Panc1 (cell line): ENCODE measurements around the gene ZNF569. TPM values are rescaled to one million over a fixed set of nuclear protein-coding genes. Genes with fewer than 3 reads are reported as not detected.

Experiments
- ATAC-seq: fragments of 200-7000 bp; cut with Tn5 transposase; 2 replicates; pipeline ENCODE4 v1.9.1; 2020; ENCODE audit warnings: mild to moderate bottlenecking, moderate library complexity
- BruUV-seq: library from RNA; stranded (reverse); fragments of 400-500 nt; replicated peaks from 2 replicates; lab custom pipeline; 2021; lab: Mats Ljungman, UMichigan
- CTCF ChIA-PET: fragments of 300-600 bp; sonication (Branson Sonifier 250); formaldehyde crosslinking; loops from one replicate; lab custom pipeline; 2022; ENCODE audit warnings: antibody characterized with exemption; lab: Charles Lee
- POLR2A ChIA-PET: fragments of 300-600 bp; sonication (Branson Sonifier 250); formaldehyde crosslinking; loops from one replicate; lab custom pipeline; 2022; ENCODE audit warnings: antibody characterized with exemption; lab: Charles Lee
- DNase-seq: peaks from one replicate; pipeline ENCODE4 v3.0.0-alpha.2; 2010; ENCODE audit warnings: low read depth, low spot score
- H3K27ac ChIP-seq: 2 replicates; pipeline ENCODE4 v1.5.1; 2011; ENCODE audit warnings: mild to moderate bottlenecking, low read length, inconsistent platforms
- H3K27me3 ChIP-seq: fragments of 200-500 bp; sonication (Bioruptor generic); 2 replicates; pipeline ENCODE4 v1.6.0; 2014; ENCODE audit warnings: low read length, inconsistent platforms; ENCODE audit not compliant: control insufficient read depth, insufficient read depth
- H3K36me3 ChIP-seq: fragments of 200-500 bp; sonication (Bioruptor generic); 2 replicates; pipeline ENCODE4 v1.5.1; 2014; ENCODE audit warnings: inconsistent platforms, mild to moderate bottlenecking, low read length, moderate library complexity; ENCODE audit not compliant: control insufficient read depth, insufficient read depth
- H3K4me1 ChIP-seq: 2 replicates; pipeline ENCODE4 v1.5.1; 2011; ENCODE audit warnings: inconsistent platforms, mild to moderate bottlenecking, low read length, moderate library complexity; ENCODE audit not compliant: control insufficient read depth, insufficient read depth
- H3K4me3 ChIP-seq, 2 experiments: 2 replicates each; pipeline ENCODE4 v1.5.1; 2011 to 2012; ENCODE audit warnings: low read depth in 2 of 2, low read length in 2 of 2, mild to moderate bottlenecking in 2 of 2, inconsistent platforms in 1 of 2, moderate library complexity in 1 of 2
- H3K9me3 ChIP-seq: fragments of 200-500 bp; sonication (Bioruptor generic); 2 replicates; pipeline ENCODE4 v1.5.1; 2014; ENCODE audit warnings: low read depth, mild to moderate bottlenecking, inconsistent platforms, low read length, moderate library complexity; ENCODE audit not compliant: control insufficient read depth, insufficient read depth
- POLR2AphosphoS5 ChIP-seq: IDR thresholded peaks from 2 replicates; pipeline ENCODE4 v1.6.1; 2012; ENCODE audit warnings: mild to moderate bottlenecking, low read depth, low read length, moderate library complexity
- SIN3A ChIP-seq: IDR thresholded peaks from 2 replicates; pipeline ENCODE4 v1.6.1; 2012; ENCODE audit warnings: low read depth, mild to moderate bottlenecking, low read length, moderate library complexity, borderline replicate concordance; ENCODE audit not compliant: insufficient read depth
- TCF7L2 ChIP-seq: IDR thresholded peaks from 2 replicates; pipeline ENCODE4 v1.6.1; 2011; ENCODE audit warnings: mild to moderate bottlenecking, low read depth, low read length, inconsistent platforms
- in situ Hi-C: cut with HindIII; loops from 2 replicates; pipeline ENCODE4 v1.10.0; 2016; ENCODE audit warnings: low sequenced_read_pairs, low pct_unique_long_range_greater_than_20kb
- intact Hi-C: fragments of 100-400 bp; cut with micrococcal nuclease; formaldehyde crosslinking; loops from one replicate; pipeline ENCODE4 v1.10.0; 2022; ENCODE audit not compliant: unreplicated experiment
- total RNA-seq: library from RNA; stranded (reverse); gene quantifications from one replicate; pipeline ENCODE4 v1.2.1, GENCODE V29; 2021; ENCODE audit not compliant: unreplicated experiment
- TF ChIP-seq, protein P1 (sequence below), 2 experiments: IDR thresholded peaks; 2 replicates each; pipeline ENCODE4 v1.6.1; 2011 to 2012; ENCODE audit warnings: low read depth in 2 of 2, control low read depth in 1 of 2, low read length in 1 of 2, mild to moderate bottlenecking in 1 of 2, moderate library complexity in 1 of 2; ENCODE audit not compliant: insufficient read depth in 1 of 2
- TF ChIP-seq, protein P2 (sequence below): fragments of 450-650 bp; IDR thresholded peaks from 2 replicates; pipeline ENCODE4 v1.5.1; 2017; ENCODE audit warnings: mild to moderate bottlenecking

The ZNF569 gene
- total RNA-seq, 1 experiment from 2014 or later = 15.6 TPM

DNA sequence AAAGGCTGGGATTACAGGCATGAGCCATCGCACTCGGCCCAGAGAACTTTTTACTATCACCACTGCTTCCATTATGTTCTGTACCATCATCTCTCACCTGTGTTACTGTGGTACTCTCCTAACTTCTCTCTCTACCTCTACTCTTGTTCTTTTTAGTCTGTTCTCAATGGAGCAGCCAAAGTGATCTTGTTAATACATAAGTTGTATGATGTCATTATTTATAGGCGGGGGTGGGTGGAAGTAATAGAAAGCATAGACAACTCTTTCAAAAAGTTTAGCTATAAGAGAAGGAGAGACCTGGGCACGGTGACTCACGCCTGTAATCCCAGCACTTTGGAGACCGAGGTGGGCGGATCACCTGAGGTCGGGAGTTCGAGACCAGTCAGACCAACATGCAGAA is 4.9 kb upstream of the ZNF569 start:
- H3K36me3 ChIP-seq = no peaks in the 10 kb centered on the region
- in situ Hi-C loops = no loop called here
- no peak overlapping the region for H3K27ac ChIP-seq
- intact Hi-C loops = no loop called here
- peaks cover 7% of the 10 kb centered on the region; the same call in 1 of the 2 replicates for H3K4me1 ChIP-seq
- H3K9me3 ChIP-seq = peaks cover 40% of the 10 kb centered on the region; the same call in 1 of the 2 replicates
- ATAC-seq (no peak), DNase-seq (no peak)
- BruUV-seq = no TSS peak
- ChIA-PET POLR2A (no interaction called here), CTCF (no interaction called here)
- H3K4me3 ChIP-seq = no peak overlapping the region
- TF ChIP-seq POLR2AphosphoS5 (no peak), SIN3A (no peak), TCF7L2 (no peak)
- TF ChIP-seq, protein P1, sequence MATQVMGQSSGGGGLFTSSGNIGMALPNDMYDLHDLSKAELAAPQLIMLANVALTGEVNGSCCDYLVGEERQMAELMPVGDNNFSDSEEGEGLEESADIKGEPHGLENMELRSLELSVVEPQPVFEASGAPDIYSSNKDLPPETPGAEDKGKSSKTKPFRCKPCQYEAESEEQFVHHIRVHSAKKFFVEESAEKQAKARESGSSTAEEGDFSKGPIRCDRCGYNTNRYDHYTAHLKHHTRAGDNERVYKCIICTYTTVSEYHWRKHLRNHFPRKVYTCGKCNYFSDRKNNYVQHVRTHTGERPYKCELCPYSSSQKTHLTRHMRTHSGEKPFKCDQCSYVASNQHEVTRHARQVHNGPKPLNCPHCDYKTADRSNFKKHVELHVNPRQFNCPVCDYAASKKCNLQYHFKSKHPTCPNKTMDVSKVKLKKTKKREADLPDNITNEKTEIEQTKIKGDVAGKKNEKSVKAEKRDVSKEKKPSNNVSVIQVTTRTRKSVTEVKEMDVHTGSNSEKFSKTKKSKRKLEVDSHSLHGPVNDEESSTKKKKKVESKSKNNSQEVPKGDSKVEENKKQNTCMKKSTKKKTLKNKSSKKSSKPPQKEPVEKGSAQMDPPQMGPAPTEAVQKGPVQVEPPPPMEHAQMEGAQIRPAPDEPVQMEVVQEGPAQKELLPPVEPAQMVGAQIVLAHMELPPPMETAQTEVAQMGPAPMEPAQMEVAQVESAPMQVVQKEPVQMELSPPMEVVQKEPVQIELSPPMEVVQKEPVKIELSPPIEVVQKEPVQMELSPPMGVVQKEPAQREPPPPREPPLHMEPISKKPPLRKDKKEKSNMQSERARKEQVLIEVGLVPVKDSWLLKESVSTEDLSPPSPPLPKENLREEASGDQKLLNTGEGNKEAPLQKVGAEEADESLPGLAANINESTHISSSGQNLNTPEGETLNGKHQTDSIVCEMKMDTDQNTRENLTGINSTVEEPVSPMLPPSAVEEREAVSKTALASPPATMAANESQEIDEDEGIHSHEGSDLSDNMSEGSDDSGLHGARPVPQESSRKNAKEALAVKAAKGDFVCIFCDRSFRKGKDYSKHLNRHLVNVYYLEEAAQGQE (IDR thresholded peaks at IDR 0.05; ENCODE audit: insufficient read depth in 1 of 2, low read depth in 2 of 2, low read length in 1 of 2) = no peak
- TF ChIP-seq, protein P2, sequence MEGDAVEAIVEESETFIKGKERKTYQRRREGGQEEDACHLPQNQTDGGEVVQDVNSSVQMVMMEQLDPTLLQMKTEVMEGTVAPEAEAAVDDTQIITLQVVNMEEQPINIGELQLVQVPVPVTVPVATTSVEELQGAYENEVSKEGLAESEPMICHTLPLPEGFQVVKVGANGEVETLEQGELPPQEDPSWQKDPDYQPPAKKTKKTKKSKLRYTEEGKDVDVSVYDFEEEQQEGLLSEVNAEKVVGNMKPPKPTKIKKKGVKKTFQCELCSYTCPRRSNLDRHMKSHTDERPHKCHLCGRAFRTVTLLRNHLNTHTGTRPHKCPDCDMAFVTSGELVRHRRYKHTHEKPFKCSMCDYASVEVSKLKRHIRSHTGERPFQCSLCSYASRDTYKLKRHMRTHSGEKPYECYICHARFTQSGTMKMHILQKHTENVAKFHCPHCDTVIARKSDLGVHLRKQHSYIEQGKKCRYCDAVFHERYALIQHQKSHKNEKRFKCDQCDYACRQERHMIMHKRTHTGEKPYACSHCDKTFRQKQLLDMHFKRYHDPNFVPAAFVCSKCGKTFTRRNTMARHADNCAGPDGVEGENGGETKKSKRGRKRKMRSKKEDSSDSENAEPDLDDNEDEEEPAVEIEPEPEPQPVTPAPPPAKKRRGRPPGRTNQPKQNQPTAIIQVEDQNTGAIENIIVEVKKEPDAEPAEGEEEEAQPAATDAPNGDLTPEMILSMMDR = no peak
- H3K27me3 ChIP-seq = no peaks in the 10 kb centered on the region

- Histone ChIP-seq H3K4me1 (peaks cover 7% of the 10 kb centered on the region; the same call in 1 of the 2 replicates), H3K4me3 (peak overlapping the region; percentile 85 to 93), H3K36me3 (no peaks in the 10 kb centered on the region), H3K27ac (peak overlapping the region; percentile 94), H3K9me3 (peaks cover 31% of the 10 kb centered on the region; the same call in 1 of the 2 replicates), H3K27me3 (no peaks in the 10 kb centered on the region)
- POLR2A ChIA-PET = no interaction called here
- TF ChIP-seq POLR2AphosphoS5 = no peak
- TF ChIP-seq, protein P1 (IDR thresholded peaks at IDR 0.05; ENCODE audit: insufficient read depth in 1 of 2, low read depth in 2 of 2, low read length in 1 of 2) = no peak
- TF ChIP-seq TCF7L2 = no peak
- TF ChIP-seq SIN3A = no peak
- TF ChIP-seq, protein P2 = no peak
- DNase-seq (no peak), ATAC-seq (no peak)
- in situ Hi-C loops = no loop called here
- TSS peak; percentile 52 for BruUV-seq
- intact Hi-C loops = no loop called here
- CTCF ChIA-PET = no interaction called here
These were observed 3.0 kb upstream of the ZNF569 start for GRCh38 chr19:37470216-37470615.
